HCT116 (cell line): ENCODE measurements around the gene TTR. TPM values are rescaled to one million over a fixed set of nuclear protein-coding genes. Genes with fewer than 3 reads are reported as not detected.

Experiments used
- ATAC-seq: fragments of 200-7000 bp; cut with Tn5 transposase; 2 replicates; pipeline ENCODE4 v1.9.1; 2020; ENCODE audit warnings: mild to moderate bottlenecking, moderate library complexity
- BruUV-seq: library from RNA; stranded (reverse); fragments of 400-500 nt; replicated peaks from 2 replicates; lab custom pipeline; 2021; lab: Mats Ljungman, UMichigan
- CTCF ChIA-PET: fragments of 300-600 bp; sonication (Branson Sonifier 250); formaldehyde crosslinking; loops from one replicate; lab custom pipeline; 2021; ENCODE audit warnings: antibody characterized with exemption; lab: Charles Lee
- POLR2A ChIA-PET: fragments of 300-600, 350-600 bp; sonication (Branson Sonifier 250); formaldehyde crosslinking; loops from one replicate; lab custom pipeline; 2021; ENCODE audit warnings: antibody characterized with exemption; lab: Charles Lee
- RAD21 ChIA-PET, 2 experiments: fragments of 300-600 bp; sonication (Branson Sonifier 250); formaldehyde crosslinking; loops; one replicate each; lab custom pipeline; 2023; ENCODE audit warnings: low total read pairs in 2 of 2; ENCODE audit not compliant: uncharacterized antibody in 2 of 2, unreplicated experiment in 2 of 2, low non-redundant PET in 1 of 2; lab: Charles Lee
- DNase-seq: peaks from one replicate; pipeline ENCODE4 v3.0.0-alpha.2; 2010; ENCODE audit warnings: low read depth, low spot score
- H2AFZ ChIP-seq: fragments of 200-600 bp; shearing (Covaris generic), sonication (generic); 2 replicates; pipeline ENCODE4 v1.6.1; 2017; ENCODE audit warnings: low read depth, mixed run types, mixed read lengths, antibody characterized with exemption, low read length; ENCODE audit not compliant: poor library complexity, severe bottlenecking
- H3K27ac ChIP-seq: 2 replicates; pipeline ENCODE4 v1.5.1; 2012; ENCODE audit warnings: low read depth, low read length
- H3K27me3 ChIP-seq: fragments of 200-600 bp; sonication (generic); 2 replicates; pipeline ENCODE4 v1.6.1; 2016; ENCODE audit warnings: mixed run types, low read length, mixed read lengths; ENCODE audit not compliant: insufficient read depth
- H3K36me3 ChIP-seq, 2 experiments: fragments of 200-500 bp in 1 of 2; fragments of 200-600 bp in 1 of 2; sonication (Bioruptor generic) in 1 of 2; sonication (generic) in 1 of 2; 2 replicates each; pipeline versions ENCODE4 v1.5.1 to v1.6.1; 2014 to 2016; ENCODE audit warnings: low read length in 2 of 2, inconsistent platforms in 1 of 2, mixed read lengths in 1 of 2, mixed run types in 1 of 2; ENCODE audit not compliant: insufficient read depth in 2 of 2, control insufficient read depth in 1 of 2
- H3K4me1 ChIP-seq, 2 experiments: fragments of 200-600 bp in 1 of 2; sonication (generic) in 1 of 2; 2 replicates each; pipeline versions ENCODE4 v1.5.1 to v1.6.1; 2012 to 2017; ENCODE audit warnings: low read length in 2 of 2, inconsistent platforms in 1 of 2, mild to moderate bottlenecking in 1 of 2, mixed read lengths in 1 of 2, mixed run types in 1 of 2, moderate library complexity in 1 of 2; ENCODE audit not compliant: insufficient read depth in 2 of 2, control insufficient read depth in 1 of 2
- H3K4me2 ChIP-seq: fragments of 200-600 bp; sonication (generic); 2 replicates; pipeline ENCODE4 v1.6.1; 2017; ENCODE audit warnings: mixed run types, low read length, mixed read lengths
- H3K4me3 ChIP-seq, 2 experiments: fragments of 200-600 bp in 1 of 2; sonication (generic) in 1 of 2; replicated peaks in 1 of 2; 2 replicates each; pipeline ENCODE4 v1.5.1; 2011 to 2016; ENCODE audit warnings: low read length in 2 of 2, control low read depth in 1 of 2, low read depth in 1 of 2, mild to moderate bottlenecking in 1 of 2, mixed read lengths in 1 of 2, mixed run types in 1 of 2
- H3K79me2 ChIP-seq: fragments of 200-600 bp; sonication (generic); 2 replicates; pipeline ENCODE4 v1.6.1; 2017; ENCODE audit warnings: mild to moderate bottlenecking, mixed run types, low read length, moderate library complexity, mixed read lengths; ENCODE audit not compliant: insufficient read depth
- H3K9ac ChIP-seq: fragments of 200-600 bp; sonication (generic); 2 replicates; pipeline ENCODE4 v1.6.1; 2016; ENCODE audit warnings: low read length, mixed read lengths
- H3K9me2 ChIP-seq: fragments of 200-600 bp; sonication (generic), shearing (Covaris generic); 2 replicates; pipeline ENCODE4 v1.6.1; 2017; ENCODE audit warnings: mixed run types, mild to moderate bottlenecking, moderate library complexity; ENCODE audit not compliant: insufficient read depth
- H3K9me3 ChIP-seq, 2 experiments: fragments of 200-500 bp in 1 of 2; fragments of 200-600 bp in 1 of 2; sonication (Bioruptor generic) in 1 of 2; sonication (generic) in 1 of 2; 2 replicates each; pipeline ENCODE4 v1.6.1; 2014 to 2017; ENCODE audit warnings: low read length in 2 of 2, mixed read lengths in 2 of 2, inconsistent platforms in 1 of 2, low read depth in 1 of 2, mild to moderate bottlenecking in 1 of 2, mixed run types in 1 of 2, moderate library complexity in 1 of 2; ENCODE audit not compliant: control insufficient read depth in 1 of 2, insufficient read depth in 1 of 2
- H4K20me1 ChIP-seq: fragments of 200-600 bp; sonication (generic), shearing (Covaris generic); 2 replicates; pipeline ENCODE4 v1.6.1; 2017; ENCODE audit warnings: mixed run types, mild to moderate bottlenecking, moderate library complexity; ENCODE audit not compliant: insufficient read depth
- ATF3 ChIP-seq: IDR thresholded peaks from 2 replicates; pipeline ENCODE4 v1.6.1; 2012
- CBX3 ChIP-seq: IDR thresholded peaks from 2 replicates; pipeline ENCODE4 v1.6.1; 2012; ENCODE audit warnings: low read depth
- CEBPB ChIP-seq: IDR thresholded peaks from 2 replicates; pipeline ENCODE4 v1.6.1; 2012; ENCODE audit warnings: low read depth
- EGR1 ChIP-seq: IDR thresholded peaks from 2 replicates; pipeline ENCODE4 v1.6.1; 2012; ENCODE audit warnings: low read depth
- ELF1 ChIP-seq: IDR thresholded peaks from 2 replicates; pipeline ENCODE4 v1.6.1; 2012; ENCODE audit warnings: low read depth, borderline replicate concordance
- EZH2 ChIP-seq: fragments of 200-600 bp; sonication (generic); IDR thresholded peaks from 2 replicates; pipeline ENCODE4 v1.6.1; 2017; ENCODE audit warnings: antibody characterized with exemption, mixed run types
- EZH2phosphoT487 ChIP-seq: fragments of 200-600 bp; IDR thresholded peaks from 2 replicates; pipeline ENCODE4 v1.6.1; 2018; ENCODE audit warnings: antibody characterized with exemption, borderline replicate concordance
- MAX ChIP-seq: IDR thresholded peaks from 2 replicates; pipeline ENCODE4 v1.6.1; 2012
- RAD21 ChIP-seq: IDR thresholded peaks from 2 replicates; pipeline ENCODE4 v1.6.1; 2012; ENCODE audit warnings: low read depth, mild to moderate bottlenecking
- REST ChIP-seq: IDR thresholded peaks from 2 replicates; pipeline ENCODE4 v1.6.1; 2012; ENCODE audit warnings: low read depth
- SIN3A ChIP-seq: IDR thresholded peaks from 2 replicates; pipeline ENCODE4 v1.6.1; 2012; ENCODE audit warnings: low read depth
- SRF ChIP-seq: IDR thresholded peaks from 2 replicates; pipeline ENCODE4 v1.6.1; 2012; ENCODE audit warnings: low read depth
- YY1 ChIP-seq: IDR thresholded peaks from 2 replicates; pipeline ENCODE4 v1.6.1; 2011; ENCODE audit warnings: low read length, low read depth, moderate library complexity, mild to moderate bottlenecking; ENCODE audit not compliant: insufficient replicate concordance; ENCODE audit errors: extremely low read depth
- ZNF274 ChIP-seq: fragments of 200-500 bp; sonication (Bioruptor generic); IDR thresholded peaks from 2 replicates; pipeline ENCODE4 v1.6.1; 2014; ENCODE audit warnings: mild to moderate bottlenecking, low read depth, low read length, inconsistent platforms
- intact Hi-C: fragments of 100-400 bp; cut with micrococcal nuclease; formaldehyde crosslinking; loops from 2 replicates; pipeline ENCODE4 v1.10.0; 2022
- total RNA-seq: library from RNA; stranded (reverse); gene quantifications from one replicate; pipeline ENCODE4 v1.2.1, GENCODE V29; 2021; ENCODE audit not compliant: unreplicated experiment

TTR gene
- total RNA-seq, 1 experiment from 2014 or later: 1.2 TPM

GRCh38 chr18:31631526-31631925 is 39.8 kb downstream of the TTR start:
- TF ChIP-seq CEBPB (no peak), ZNF274 (no peak), EGR1 (no peak), SIN3A (no peak), YY1 (no peak), ELF1 (no peak), RAD21 (no peak), ATF3 (no peak), REST (no peak), EZH2phosphoT487 (no peak), MAX (no peak), EZH2 (no peak), CBX3 (no peak), SRF (no peak)
- ATAC-seq: no peak
- H3K9me3 ChIP-seq: no peaks in the 10 kb centered on the region
- H3K4me2 ChIP-seq: no peak overlapping the region
- H3K4me3 ChIP-seq: no peak overlapping the region
- H3K9me2 ChIP-seq: no peaks in the 10 kb centered on the region
- no peaks in the 10 kb centered on the region for H3K27me3 ChIP-seq
- ChIA-PET POLR2A (no interaction called here), CTCF (no interaction called here), RAD21 (no interaction called here)
- no peaks in the 10 kb centered on the region for H4K20me1 ChIP-seq
- intact Hi-C loops: no loop called here
- no peaks in the 10 kb centered on the region for H3K79me2 ChIP-seq
- H3K27ac ChIP-seq: no peak overlapping the region
- BruUV-seq: no TSS peak
- H3K9ac ChIP-seq: no peak overlapping the region
- no peak for DNase-seq
- H3K36me3 ChIP-seq: no peaks in the 10 kb centered on the region
- no peaks in the 10 kb centered on the region for H3K4me1 ChIP-seq
- H2AFZ ChIP-seq: no peak overlapping the region
